Hematopoietic multipotent progenitor cell (in vitro differentiated cells): ENCODE data around the gene SLC39A2. TPM values are rescaled to one million over a fixed set of nuclear protein-coding genes. Genes with fewer than 3 reads are reported as not detected.

ENCODE experiments used
- DNase-seq, 3 donors: peaks; one replicate each; pipeline ENCODE4 v3.0.0-alpha.2; 2011 to 2015; ENCODE audit warnings: low read depth in 2 of 3, low spot score in 2 of 3
- small RNA-seq: library from RNA; depleted of rRNA; stranded (forward); fragments of <200 nt; gene quantifications from one replicate; pipeline ENCODE3, GENCODE V24; 2012
- total RNA-seq: library from RNA; depleted of rRNA; stranded (reverse); fragments of >200 nt; gene quantifications from one replicate; pipeline ENCODE4 v1.2.3, GENCODE V29; 2012

The SLC39A2 gene
- total RNA-seq, 1 donor: not detected

- DNase-seq: no peak
Observed at GRCh38 chr14:21042918-21043317, 43.8 kb downstream of the SLC39A2 start.

DNA sequence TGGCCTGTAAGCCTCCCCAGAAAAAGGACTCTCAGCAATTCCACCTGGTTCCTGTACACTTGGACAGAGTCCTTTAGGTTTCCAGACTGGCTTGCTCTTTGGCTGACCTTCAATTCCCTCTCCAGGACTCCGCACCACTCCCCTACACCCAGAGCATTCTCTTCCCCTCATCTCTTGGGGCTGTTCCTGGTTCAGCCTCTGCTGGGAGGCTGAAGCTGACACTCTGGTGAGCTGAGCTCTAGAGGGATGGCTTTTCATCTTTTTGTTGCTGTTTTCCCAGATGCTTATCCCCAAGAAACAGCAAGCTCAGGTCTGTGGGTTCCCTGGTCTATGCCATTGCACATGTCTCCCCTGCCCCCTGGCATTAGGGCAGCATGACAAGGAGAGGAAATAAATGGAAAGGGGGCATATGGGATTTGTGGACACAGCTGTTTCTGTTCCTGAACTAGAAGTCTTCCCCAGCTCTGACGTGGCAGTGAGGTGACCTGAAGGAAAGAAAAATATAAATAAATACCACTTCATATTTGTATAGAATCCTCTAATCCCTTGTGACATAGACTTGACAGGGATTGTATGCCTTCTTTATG is 44.4 kb downstream of the SLC39A2 start:
- DNase-seq: no peak

DNA sequence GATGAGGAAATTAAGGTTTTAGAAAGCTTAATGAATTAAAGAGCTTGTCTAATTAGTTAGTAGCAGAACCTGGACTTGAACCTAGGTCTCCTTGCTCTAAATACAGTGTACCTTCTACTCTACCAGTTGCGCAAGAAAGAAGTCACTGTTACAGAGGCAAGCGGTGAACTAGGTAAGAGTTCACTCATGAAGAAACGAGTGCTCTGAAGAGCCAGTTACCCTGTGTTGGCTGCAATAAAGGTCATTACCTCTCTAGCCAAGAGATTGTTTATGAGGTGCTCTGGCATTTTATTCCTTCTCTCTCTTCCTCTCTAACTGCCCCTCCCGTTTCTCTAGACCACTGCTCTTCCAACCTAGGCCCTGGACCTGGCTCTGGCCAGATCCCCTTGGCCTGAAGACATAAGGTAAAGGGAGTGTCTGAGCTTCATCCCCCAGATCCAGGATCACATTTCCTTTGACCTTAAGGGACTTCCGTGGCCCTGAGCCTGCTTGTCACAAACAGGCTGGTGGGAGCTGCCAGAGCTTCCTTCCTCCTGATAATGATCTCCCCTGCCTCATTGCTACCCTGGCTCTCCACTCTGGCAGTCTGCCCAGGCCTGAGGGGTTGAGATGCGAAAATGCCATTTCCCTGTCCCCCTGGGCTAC is 45.0 kb downstream of the SLC39A2 start:
- DNase-seq: peak in 2 of 3 donors; percentile 64 to 91

- DNase-seq: no peak
Observed at GRCh38 chr14:21047378-21047781, 48.3 kb downstream of the SLC39A2 start.

DNA sequence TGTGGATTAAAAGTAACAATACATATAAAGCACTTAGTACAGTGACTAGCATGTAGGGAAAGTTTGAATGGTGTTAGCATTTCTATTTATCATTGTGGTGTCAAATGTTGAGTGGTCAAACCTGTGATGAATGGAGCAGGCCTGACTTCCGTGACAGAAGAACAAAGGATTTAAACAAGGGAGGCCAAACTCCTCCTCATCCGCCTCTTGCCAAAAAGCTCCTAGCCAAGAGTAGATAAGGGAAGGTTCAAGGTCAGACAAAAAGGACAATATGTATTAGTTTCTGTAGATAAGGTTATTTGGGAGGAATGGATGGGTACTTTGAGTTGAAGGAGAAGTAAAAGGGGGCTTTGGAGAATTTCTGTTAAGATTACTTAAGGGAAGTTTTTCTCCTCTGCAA is 49.5 kb downstream of the SLC39A2 start:
- DNase-seq: no peak

DNA sequence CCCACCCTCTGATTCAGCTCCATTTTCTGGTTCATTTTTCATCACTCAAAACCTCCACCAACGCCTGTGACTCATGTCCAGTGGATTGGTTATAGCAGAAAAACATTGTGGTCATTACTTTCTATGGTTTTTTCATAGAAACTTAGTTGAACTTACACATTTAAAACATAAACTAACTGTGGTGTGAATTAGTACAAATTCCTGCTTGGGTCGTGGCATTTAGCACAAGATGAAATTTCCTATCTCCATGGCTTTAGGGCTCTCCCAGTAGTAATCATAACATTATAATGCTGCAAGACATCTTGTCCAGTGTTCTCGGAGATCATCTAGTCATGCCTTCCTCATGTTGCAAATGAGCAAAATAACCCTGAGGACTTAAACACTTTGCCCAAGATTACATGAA is 50.2 kb downstream of the SLC39A2 start:
- DNase-seq: no peak

- no peak for DNase-seq
Observed at GRCh38 chr14:21050597-21050996, 51.5 kb downstream of the SLC39A2 start.

Small RNAs within 50 kb of the gene (small RNA-seq; reads per million reads assigned to genes)
- not detected for gene RN7SL189P

Other genes starting within 250 kb of the SLC39A2 start
- not detected for gene EDDM3B, start 230.9 kb upstream of the SLC39A2 start, total RNA-seq
- 3.8 TPM for gene RNASE6, start 218.0 kb upstream of the SLC39A2 start, total RNA-seq
- gene RNASE1, start 196.4 kb upstream of the SLC39A2 start, total RNA-seq: 1.3 TPM
- 3.0 TPM for gene RNASE3, start 107.9 kb upstream of the SLC39A2 start, total RNA-seq
- 11.6 TPM for gene RNASE2, start 43.8 kb upstream of the SLC39A2 start, total RNA-seq
- gene METTL17, start 9.3 kb upstream of the SLC39A2 start, total RNA-seq: 58.4 TPM
- 21.8 TPM for gene NDRG2, start 25.8 kb downstream of the SLC39A2 start, total RNA-seq
- gene TPPP2, start 30.9 kb downstream of the SLC39A2 start, total RNA-seq: not detected
- not detected for gene RNASE13, start 35.5 kb downstream of the SLC39A2 start, total RNA-seq
- gene RNASE7, start 43.1 kb downstream of the SLC39A2 start, total RNA-seq: not detected
- not detected for gene RNASE8, start 58.5 kb downstream of the SLC39A2 start, total RNA-seq
- 35.5 TPM for gene ARHGEF40, start 71.0 kb downstream of the SLC39A2 start, total RNA-seq
- 31.2 TPM for gene ZNF219, start 99.4 kb downstream of the SLC39A2 start, total RNA-seq
- gene TMEM253, start 101.8 kb downstream of the SLC39A2 start, total RNA-seq: not detected
- gene OR5AU1, start 156.8 kb downstream of the SLC39A2 start, total RNA-seq: under 0.01 TPM